Large intestine (tissue), 3 donors: ENCODE measurements around the gene RRP15. TPM values are rescaled to one million over a fixed set of nuclear protein-coding genes. Genes with fewer than 3 reads are reported as not detected.

ENCODE experiments used
- DNase-seq, 2 donors: peaks; one replicate each; pipeline versions ENCODE4 v3.0.0 to v3.0.0-alpha.2; 2013
- H3K27ac ChIP-seq: one replicate; pipeline ENCODE4 v1.5.1; 2013; ENCODE audit warnings: low read length
- H3K27me3 ChIP-seq: 2 replicates; pipeline ENCODE4 v1.6.1; 2013; ENCODE audit warnings: low read length; ENCODE audit not compliant: control insufficient read depth, insufficient read depth
- H3K36me3 ChIP-seq: 2 replicates; pipeline ENCODE4 v1.6.1; 2013; ENCODE audit warnings: low read length; ENCODE audit not compliant: control insufficient read depth, insufficient read depth
- H3K4me1 ChIP-seq: one replicate; pipeline ENCODE4 v1.6.1; 2013; ENCODE audit warnings: low read length; ENCODE audit not compliant: control insufficient read depth, insufficient read depth
- H3K4me3 ChIP-seq: one replicate; pipeline ENCODE4 v1.5.1; 2013; ENCODE audit warnings: low read length
- H3K9me3 ChIP-seq: one replicate; pipeline ENCODE4 v1.6.1; 2013; ENCODE audit warnings: mild to moderate bottlenecking, low read depth, low read length, moderate library complexity; ENCODE audit not compliant: control insufficient read depth
- WGBS: methylation state at CpG from one replicate; pipeline ENCODE4 v1.1.5; 2013; ENCODE audit warnings: low lambda C conversion rate; ENCODE audit not compliant: insufficient coverage; 5-methylcytosine and 5-hydroxymethylcytosine counted together
- polyA plus RNA-seq: library from polyadenylated mRNA; unstranded; fragments of 120-200 nt; gene quantifications from one replicate; pipeline ENCODE4 v1.2.1, GENCODE V29; 2013

Gene RRP15
- polyA plus RNA-seq, 1 donor = 12.0 TPM

DNA sequence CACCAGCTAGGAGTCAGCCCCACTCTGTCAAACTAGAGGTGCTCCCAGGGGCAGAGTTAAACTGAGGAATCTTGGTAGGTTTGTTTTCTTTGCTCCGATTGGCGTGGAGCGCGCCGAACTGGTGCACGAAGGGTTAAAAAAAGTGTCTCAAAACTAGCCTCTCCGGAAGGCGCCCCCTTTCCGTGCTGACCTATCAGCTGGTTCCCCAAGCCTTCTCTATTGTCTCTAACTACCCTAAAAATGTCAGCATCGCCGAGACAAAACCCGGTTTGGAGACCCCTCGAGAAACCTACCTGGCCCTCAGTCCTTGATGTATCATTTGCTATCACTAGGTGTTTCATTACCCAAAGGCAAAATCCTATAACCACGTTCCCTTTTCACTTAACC is 62.2 kb downstream of the RRP15 start:
- 20% methylated on average over 1 of the region's 14 CpGs for WGBS
- no peak for DNase-seq

DNA sequence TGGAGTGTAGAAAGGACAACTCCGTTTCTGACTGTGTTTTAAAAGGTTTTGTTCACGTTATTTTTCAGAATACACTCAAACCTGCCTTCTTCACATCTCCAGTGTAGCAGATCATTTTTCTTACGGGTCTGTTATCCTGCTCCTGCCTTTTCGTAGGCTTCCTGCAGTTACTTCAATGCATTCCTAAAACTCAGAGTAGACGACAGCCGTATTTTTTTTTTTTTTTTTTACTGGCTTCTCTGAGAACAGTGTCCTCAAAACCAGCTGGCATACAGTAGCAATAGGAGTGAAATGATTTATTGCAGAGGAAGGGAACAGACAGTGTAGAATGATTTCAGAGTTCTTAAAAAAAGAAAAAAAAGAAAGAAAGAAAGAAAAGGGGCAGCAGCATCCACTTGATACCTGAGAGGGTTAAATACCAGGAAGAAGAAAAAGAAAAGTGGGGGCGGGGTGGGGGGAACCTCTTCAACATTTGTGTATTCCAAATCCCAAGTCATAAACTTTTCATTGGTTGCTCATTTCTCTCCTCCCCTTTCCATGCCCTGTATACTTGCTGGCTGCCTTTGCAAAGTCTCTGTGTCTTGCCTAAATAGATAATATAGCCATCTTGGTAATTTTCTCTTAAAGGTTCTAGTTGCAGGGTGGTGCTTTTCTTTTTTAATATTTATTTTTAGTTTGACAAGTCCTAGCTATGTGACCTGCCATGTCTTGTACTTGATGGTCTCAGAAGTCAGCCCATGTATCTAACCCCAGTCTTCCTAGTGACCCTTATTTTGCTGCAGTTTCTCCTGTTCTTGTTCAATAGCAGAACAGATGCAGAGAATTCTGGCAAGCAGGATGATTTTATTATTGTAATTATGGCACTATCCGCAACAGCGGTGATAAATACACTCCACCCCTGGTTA is 62.9 kb downstream of the RRP15 start:
- Histone ChIP-seq H3K4me3 (peak overlapping the region; percentile 66), H3K27me3 (peaks cover 54% of the 10 kb centered on the region), H3K27ac (peak overlapping the region; percentile 35), H3K36me3 (no peaks in the 10 kb centered on the region), H3K9me3 (peaks cover 3% of the 10 kb centered on the region), H3K4me1 (peaks cover 11% of the 10 kb centered on the region)
- DNase-seq = no peak
- 27% methylated on average over 7 of the region's 9 CpGs for WGBS

More for the DNA sequence above, 62.2 kb downstream of the RRP15 start:
- H3K9me3 ChIP-seq = peaks cover 3% of the 10 kb centered on the region
- H3K36me3 ChIP-seq = no peaks in the 10 kb centered on the region
- peaks cover 54% of the 10 kb centered on the region for H3K27me3 ChIP-seq
- H3K4me3 ChIP-seq = peak overlapping the region; percentile 66
- peak overlapping the region; percentile 35 for H3K27ac ChIP-seq
- H3K4me1 ChIP-seq = peaks cover 11% of the 10 kb centered on the region

DNA sequence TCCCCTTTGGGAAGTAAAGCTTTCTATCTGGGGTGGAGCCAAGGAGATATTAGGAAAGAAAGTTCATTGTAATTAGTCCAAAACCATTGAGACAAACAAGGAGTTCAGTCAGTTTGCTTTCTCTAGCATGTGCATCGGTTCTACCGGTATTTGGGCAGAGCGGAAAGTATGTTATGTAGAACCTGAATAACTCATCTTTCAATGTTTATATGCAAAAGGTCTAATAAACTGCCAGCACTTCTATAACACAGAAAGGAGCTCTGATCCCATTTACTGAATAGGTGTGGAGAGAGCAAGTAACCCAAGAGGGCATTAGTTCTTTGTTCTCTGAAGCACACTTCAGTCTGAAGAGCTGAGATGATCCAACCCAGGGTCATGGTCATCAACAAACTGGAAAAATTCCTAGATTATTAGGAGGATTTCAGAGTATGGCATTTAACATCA is 63.6 kb downstream of the RRP15 start:
- H3K27ac ChIP-seq = no peak overlapping the region
- peaks cover 11% of the 10 kb centered on the region for H3K4me1 ChIP-seq
- WGBS = no CpG with 5 or more reads among the region's 3 CpGs
- no peak for DNase-seq
- H3K4me3 ChIP-seq = no peak overlapping the region
- H3K36me3 ChIP-seq = no peaks in the 10 kb centered on the region
- peaks cover 3% of the 10 kb centered on the region for H3K9me3 ChIP-seq
- peaks cover 50% of the 10 kb centered on the region for H3K27me3 ChIP-seq

DNA sequence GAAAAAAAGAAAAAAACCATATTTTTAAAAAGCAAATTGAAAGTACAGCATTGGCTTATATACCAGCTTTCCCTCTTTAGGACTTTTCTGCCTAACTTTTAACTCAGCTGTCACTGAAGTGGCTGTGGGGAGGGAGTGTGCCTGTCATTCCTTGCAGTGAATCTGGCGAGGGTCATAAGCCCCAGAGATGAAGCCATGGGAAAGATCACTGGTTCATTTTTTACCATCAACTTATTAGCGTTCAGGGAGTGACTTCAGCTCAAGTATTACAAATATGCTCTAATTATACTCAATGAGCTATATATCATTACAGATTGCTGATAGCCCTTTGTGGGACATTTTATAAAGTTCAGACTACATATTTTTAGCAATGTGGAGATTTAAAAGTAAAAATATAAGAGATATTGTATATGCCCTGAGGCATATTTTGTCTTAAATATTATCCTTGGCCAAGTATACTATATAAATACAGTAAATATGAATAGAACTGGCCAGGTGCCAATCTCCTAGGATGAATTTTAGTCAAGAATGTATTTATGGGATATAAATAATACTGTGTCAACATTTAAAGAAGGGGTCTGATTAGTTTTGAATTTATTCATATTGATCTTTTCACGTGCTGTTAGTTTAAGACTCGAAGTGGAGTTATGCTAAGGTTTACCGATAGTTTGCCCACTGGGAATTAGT is 64.4 kb downstream of the RRP15 start:
- Histone ChIP-seq H3K27ac (no peak overlapping the region), H3K4me1 (peaks cover 11% of the 10 kb centered on the region), H3K36me3 (no peaks in the 10 kb centered on the region), H3K9me3 (peaks cover 3% of the 10 kb centered on the region), H3K27me3 (peaks cover 47% of the 10 kb centered on the region), H3K4me3 (no peak overlapping the region)
- DNase-seq = no peak
- WGBS = no CpG with 5 or more reads among the region's 5 CpGs

DNA sequence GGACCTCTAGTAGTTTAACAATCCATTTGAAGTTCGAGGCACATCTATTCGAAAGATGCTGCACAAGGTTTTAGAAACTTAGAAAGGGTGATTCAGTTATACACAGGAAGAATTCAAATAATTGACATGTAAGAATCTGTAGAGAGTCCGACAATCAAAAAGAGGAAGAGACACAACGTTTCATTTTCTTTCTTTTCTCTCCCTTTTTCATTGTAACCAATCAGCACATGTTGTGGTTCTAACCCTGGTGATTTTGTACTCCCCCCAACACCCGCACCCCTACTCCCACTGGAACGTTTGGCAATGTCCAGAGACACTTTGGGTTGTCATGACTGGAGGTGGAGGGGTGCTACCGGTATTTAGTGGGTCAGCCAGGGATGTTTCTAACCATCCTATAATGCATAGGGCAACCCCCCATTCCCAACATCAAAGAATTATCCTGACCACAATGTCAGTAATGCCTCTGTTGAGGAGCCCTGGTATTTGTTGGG is 65.0 kb downstream of the RRP15 start:
- peaks cover 11% of the 10 kb centered on the region for H3K4me1 ChIP-seq
- no peak for DNase-seq
- peaks cover 41% of the 10 kb centered on the region for H3K27me3 ChIP-seq
- peaks cover 3% of the 10 kb centered on the region for H3K9me3 ChIP-seq
- H3K4me3 ChIP-seq = no peak overlapping the region
- WGBS = 93% methylated on average over 2 of the region's 7 CpGs
- no peaks in the 10 kb centered on the region for H3K36me3 ChIP-seq
- H3K27ac ChIP-seq = no peak overlapping the region

DNA sequence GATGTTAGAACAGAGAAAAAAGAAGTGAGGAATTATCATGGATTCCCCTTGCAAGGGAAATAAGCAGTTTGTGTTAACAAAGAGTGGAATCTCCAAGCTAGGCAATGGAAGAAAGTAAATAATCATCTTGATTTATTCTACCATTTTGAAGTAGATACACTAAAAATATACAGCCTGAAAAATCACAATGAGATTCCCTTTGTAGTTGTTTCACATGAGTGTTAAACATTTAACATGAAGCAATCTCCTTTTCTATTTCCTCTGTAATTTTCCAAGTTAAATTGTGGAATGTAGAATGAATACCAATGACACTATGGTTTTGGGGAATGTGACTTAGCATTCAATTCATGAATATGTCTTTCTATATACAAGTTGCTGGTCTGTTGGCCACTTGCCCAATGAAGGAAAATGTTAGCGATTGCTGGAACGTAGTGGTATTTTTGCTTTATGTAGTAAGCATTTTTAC is 65.7 kb downstream of the RRP15 start:
- H3K4me1 ChIP-seq = peaks cover 11% of the 10 kb centered on the region
- H3K36me3 ChIP-seq = no peaks in the 10 kb centered on the region
- DNase-seq = no peak
- no CpG with 5 or more reads among the region's 2 CpGs for WGBS
- peaks cover 33% of the 10 kb centered on the region for H3K27me3 ChIP-seq
- no peak overlapping the region for H3K27ac ChIP-seq
- peaks cover 3% of the 10 kb centered on the region for H3K9me3 ChIP-seq
- H3K4me3 ChIP-seq = no peak overlapping the region

DNA sequence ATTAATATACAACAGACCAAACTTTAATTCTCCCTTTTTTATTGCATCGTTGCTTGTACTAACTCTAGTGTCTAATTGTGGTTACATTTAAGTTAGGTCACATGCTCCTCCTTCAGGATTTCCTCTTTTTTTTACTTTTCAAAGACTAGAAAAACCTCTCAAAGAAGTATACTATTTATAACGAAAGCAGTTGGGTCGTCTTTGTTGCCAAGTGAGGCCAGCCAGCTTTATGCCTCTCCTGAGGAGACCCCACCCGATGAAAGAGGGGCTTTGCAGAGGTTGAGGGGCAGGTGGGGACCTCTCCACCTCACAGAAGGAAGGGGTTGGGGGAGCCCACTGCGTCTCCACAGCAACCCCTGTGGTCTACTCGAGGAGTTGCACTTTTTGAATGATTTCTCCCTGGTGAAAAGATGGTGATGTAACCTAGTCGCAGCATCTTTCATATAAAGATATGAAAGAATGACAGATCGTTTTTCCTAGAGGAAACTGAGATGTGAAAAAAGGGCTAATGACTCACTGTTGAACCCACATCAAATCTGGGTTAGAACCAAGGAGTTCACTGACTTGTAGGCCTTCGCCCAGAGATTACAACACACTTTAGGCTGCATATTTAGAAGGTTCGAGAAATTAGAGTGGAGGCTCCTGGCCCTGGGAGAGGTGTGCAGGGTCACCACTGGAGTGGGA is 66.4 kb downstream of the RRP15 start:
- Histone ChIP-seq H3K4me3 (no peak overlapping the region), H3K27ac (no peak overlapping the region)
- WGBS = 75% methylated on average over 2 of the region's 10 CpGs

DNA sequence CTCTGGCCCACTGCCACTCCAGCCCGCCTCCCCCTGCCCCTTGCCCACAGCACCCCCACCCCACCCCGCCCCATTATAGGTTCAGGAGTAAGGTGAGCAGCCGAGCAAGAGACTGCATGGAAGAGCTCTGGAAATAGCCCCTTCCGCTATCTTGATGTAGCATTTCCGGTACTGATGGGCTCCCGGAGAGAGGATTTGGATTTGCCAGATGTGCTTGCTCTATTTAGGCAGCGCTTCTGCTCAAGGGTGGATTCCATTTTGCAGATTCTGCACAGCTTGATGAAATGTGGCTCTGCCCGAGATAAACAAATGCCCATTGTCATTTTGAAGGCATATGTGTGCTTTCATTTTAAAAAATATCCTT is 67.0 kb downstream of the RRP15 start:
- Histone ChIP-seq H3K36me3 (no peaks in the 10 kb centered on the region), H3K9me3 (no peaks in the 10 kb centered on the region), H3K4me1 (peaks cover 3% of the 10 kb centered on the region), H3K27ac (no peak overlapping the region), H3K4me3 (no peak overlapping the region), H3K27me3 (peaks cover 21% of the 10 kb centered on the region)
- DNase-seq = no peak
- WGBS = no CpG with 5 or more reads among the region's 8 CpGs

More for the DNA sequence above, 66.4 kb downstream of the RRP15 start:
- H3K9me3 ChIP-seq = no peaks in the 10 kb centered on the region
- no peaks in the 10 kb centered on the region for H3K36me3 ChIP-seq
- peaks cover 9% of the 10 kb centered on the region for H3K4me1 ChIP-seq
- peaks cover 26% of the 10 kb centered on the region for H3K27me3 ChIP-seq
- DNase-seq = no peak

DNA sequence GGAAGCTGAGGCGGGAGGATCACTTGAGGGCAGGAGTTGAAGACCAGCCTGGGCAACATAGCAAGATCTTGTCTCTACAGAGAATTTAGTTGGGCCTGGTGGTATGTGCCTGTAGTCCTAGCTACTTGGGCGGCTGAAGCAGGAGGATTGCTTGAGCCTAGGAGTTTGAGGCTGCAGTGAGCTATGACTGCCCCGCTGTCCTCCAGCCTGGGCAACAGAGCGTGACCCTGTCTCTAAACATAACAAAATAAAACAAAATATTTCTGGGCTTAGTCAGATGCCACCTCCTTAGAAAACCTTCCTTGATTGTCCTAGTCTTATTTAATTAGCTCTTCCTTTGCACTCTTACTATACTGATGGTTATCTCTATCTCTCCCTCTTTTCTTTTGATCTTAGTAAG is 68.6 kb downstream of the RRP15 start:
- no CpG with 5 or more reads among the region's 4 CpGs for WGBS
- no peak overlapping the region for H3K27ac ChIP-seq
- no peaks in the 10 kb centered on the region for H3K9me3 ChIP-seq
- H3K27me3 ChIP-seq = peaks cover 7% of the 10 kb centered on the region
- no peak for DNase-seq
- no peaks in the 10 kb centered on the region for H3K4me1 ChIP-seq
- no peak overlapping the region for H3K4me3 ChIP-seq
- H3K36me3 ChIP-seq = no peaks in the 10 kb centered on the region

DNA sequence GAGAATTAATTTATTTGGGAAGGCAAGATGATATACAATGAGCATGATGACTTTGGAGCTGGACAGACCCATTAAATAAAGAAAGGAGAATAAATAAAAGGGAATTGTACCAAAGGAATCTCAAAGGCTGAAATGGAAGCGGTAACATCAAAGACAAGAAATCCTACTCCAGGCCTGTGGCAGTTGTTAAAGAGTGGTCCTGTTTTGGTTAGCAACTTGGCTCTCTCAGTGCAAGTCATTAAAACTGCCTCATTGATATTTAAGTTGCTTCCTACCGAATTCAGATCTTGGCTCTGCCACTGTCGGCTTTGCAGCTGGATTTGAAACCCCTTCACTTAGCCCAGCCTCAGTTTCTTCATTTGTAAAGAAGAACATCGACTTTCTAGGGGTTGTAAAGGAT is 70.2 kb downstream of the RRP15 start:
- H3K4me3 ChIP-seq = no peak overlapping the region
- H3K4me1 ChIP-seq = no peaks in the 10 kb centered on the region
- no peaks in the 10 kb centered on the region for H3K9me3 ChIP-seq
- no peaks in the 10 kb centered on the region for H3K36me3 ChIP-seq
- H3K27me3 ChIP-seq = peaks cover under 1% of the 10 kb centered on the region
- WGBS = 38% methylated on average over 2 of the region's 4 CpGs
- no peak overlapping the region for H3K27ac ChIP-seq
- DNase-seq = no peak
